ENCODE measurements around the gene DENND11. TPM values are rescaled to one million over a fixed set of nuclear protein-coding genes. Genes with fewer than 3 reads are reported as not detected.

DENND11 gene
- total RNA-seq, 1 donor from 2014 or later: 34.1 TPM

GRCh38 chr7:141673346-141673745 lies 28.6 kb downstream of the DENND11 start:
- H3K27ac ChIP-seq: no peak overlapping the region
- no peaks in the 10 kb centered on the region for H3K9me3 ChIP-seq
- TF ChIP-seq, protein P1, sequence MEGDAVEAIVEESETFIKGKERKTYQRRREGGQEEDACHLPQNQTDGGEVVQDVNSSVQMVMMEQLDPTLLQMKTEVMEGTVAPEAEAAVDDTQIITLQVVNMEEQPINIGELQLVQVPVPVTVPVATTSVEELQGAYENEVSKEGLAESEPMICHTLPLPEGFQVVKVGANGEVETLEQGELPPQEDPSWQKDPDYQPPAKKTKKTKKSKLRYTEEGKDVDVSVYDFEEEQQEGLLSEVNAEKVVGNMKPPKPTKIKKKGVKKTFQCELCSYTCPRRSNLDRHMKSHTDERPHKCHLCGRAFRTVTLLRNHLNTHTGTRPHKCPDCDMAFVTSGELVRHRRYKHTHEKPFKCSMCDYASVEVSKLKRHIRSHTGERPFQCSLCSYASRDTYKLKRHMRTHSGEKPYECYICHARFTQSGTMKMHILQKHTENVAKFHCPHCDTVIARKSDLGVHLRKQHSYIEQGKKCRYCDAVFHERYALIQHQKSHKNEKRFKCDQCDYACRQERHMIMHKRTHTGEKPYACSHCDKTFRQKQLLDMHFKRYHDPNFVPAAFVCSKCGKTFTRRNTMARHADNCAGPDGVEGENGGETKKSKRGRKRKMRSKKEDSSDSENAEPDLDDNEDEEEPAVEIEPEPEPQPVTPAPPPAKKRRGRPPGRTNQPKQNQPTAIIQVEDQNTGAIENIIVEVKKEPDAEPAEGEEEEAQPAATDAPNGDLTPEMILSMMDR (IDR thresholded peaks at IDR 0.05): no peak
- H3K4me1 ChIP-seq: peaks cover 13% of the 10 kb centered on the region
- H3K36me3 ChIP-seq: peaks cover 26% of the 10 kb centered on the region
- no peaks in the 10 kb centered on the region for H3K27me3 ChIP-seq (ENCODE audit: low read depth)
- no peak for ATAC-seq
- intact Hi-C loops (cut with DNase I): no loop called here
- no peak for DNase-seq
- H3K4me3 ChIP-seq: no peak overlapping the region

GRCh38 chr7:141671705-141672496 lies 30.1 kb downstream of the DENND11 start:
- Histone ChIP-seq H3K27me3 (ENCODE audit: low read depth) (no peaks in the 10 kb centered on the region), H3K36me3 (peaks cover 26% of the 10 kb centered on the region), H3K9me3 (no peaks in the 10 kb centered on the region), H3K4me1 (peaks cover 13% of the 10 kb centered on the region), H3K4me3 (no peak overlapping the region), H3K27ac (no peak overlapping the region)
- intact Hi-C loops (cut with DNase I): no loop called here
- ATAC-seq: peak; percentile 45 to 67
- TF ChIP-seq, protein P1 (IDR thresholded peaks at IDR 0.05): no peak
- no peak for DNase-seq

DNA sequence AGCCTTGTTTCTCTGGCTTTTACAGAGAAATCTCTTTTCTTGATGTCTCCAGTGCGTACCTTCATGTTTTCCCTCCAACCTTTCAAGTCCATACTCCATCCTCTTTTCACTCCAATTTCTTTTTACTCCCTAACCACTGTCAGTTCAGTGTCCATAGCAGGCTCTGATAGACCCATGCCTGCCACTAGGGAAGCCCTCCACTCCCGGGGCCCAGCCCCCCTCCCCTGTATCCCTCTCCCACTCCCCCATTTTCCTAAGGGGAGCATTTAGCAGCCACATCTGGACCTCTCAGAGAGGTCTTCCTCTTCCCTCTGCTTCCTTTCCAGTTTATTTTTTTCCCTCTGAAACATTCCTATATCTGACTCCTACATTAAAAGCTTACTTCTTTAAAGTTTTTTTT lies 33.1 kb downstream of the DENND11 start:
- Histone ChIP-seq H3K9me3 (no peaks in the 10 kb centered on the region), H3K27ac (no peak overlapping the region), H3K4me3 (no peak overlapping the region), H3K4me1 (peaks cover 10% of the 10 kb centered on the region), H3K36me3 (peaks cover 52% of the 10 kb centered on the region), H3K27me3 (ENCODE audit: low read depth) (no peaks in the 10 kb centered on the region)
- intact Hi-C loops (cut with DNase I): no loop called here
- TF ChIP-seq, protein P1 (IDR thresholded peaks at IDR 0.05): no peak
- ATAC-seq (no peak), DNase-seq (no peak)

DNA sequence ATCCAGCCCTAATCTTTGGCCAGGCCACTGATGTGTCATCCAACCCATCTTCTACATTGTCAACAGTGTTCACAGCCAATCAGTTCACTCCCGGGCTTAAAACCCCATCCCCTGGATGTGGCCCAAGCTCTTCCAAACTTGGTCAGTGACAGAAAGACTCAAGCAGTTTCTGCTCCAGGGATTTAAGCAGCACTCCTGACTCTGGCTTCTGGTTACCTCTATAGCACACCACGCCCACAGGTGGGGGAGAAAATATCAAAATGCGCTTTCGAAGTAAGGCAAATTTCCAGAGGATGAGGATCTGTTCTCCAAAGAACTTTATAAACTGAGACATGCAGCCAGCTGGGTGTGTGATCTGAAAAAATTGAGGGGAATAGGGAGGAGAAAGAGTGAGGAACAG lies 35.9 kb downstream of the DENND11 start:
- Histone ChIP-seq H3K27me3 (ENCODE audit: low read depth) (no peaks in the 10 kb centered on the region), H3K27ac (no peak overlapping the region), H3K36me3 (peaks cover 61% of the 10 kb centered on the region), H3K4me3 (no peak overlapping the region), H3K9me3 (no peaks in the 10 kb centered on the region), H3K4me1 (peaks cover 14% of the 10 kb centered on the region)
- TF ChIP-seq, protein P1 (IDR thresholded peaks at IDR 0.05): no peak
- intact Hi-C loops (cut with DNase I): no loop called here
- DNase-seq: no peak
- ATAC-seq: no peak

GRCh38 chr7:141665208-141666035 lies 36.5 kb downstream of the DENND11 start:
- Histone ChIP-seq H3K9me3 (no peaks in the 10 kb centered on the region), H3K4me3 (no peak overlapping the region), H3K36me3 (peaks cover 57% of the 10 kb centered on the region), H3K27ac (no peak overlapping the region), H3K27me3 (ENCODE audit: low read depth) (no peaks in the 10 kb centered on the region), H3K4me1 (peaks cover 14% of the 10 kb centered on the region)
- DNase-seq (no peak), ATAC-seq (no peak)
- intact Hi-C loops (cut with DNase I): no loop called here
- TF ChIP-seq, protein P1 (IDR thresholded peaks at IDR 0.05): no peak
